Cerebellar nuclear complex (tissue), 1 donor: ENCODE measurements around the gene CETP.

Source experiments
- DNase-seq, 2 experiments: peaks; one replicate each; lab custom pipeline; 2025; lab: John Stamatoyannopoulos, UW

CETP gene, protein sequence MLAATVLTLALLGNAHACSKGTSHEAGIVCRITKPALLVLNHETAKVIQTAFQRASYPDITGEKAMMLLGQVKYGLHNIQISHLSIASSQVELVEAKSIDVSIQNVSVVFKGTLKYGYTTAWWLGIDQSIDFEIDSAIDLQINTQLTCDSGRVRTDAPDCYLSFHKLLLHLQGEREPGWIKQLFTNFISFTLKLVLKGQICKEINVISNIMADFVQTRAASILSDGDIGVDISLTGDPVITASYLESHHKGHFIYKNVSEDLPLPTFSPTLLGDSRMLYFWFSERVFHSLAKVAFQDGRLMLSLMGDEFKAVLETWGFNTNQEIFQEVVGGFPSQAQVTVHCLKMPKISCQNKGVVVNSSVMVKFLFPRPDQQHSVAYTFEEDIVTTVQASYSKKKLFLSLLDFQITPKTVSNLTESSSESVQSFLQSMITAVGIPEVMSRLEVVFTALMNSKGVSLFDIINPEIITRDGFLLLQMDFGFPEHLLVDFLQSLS

DNA sequence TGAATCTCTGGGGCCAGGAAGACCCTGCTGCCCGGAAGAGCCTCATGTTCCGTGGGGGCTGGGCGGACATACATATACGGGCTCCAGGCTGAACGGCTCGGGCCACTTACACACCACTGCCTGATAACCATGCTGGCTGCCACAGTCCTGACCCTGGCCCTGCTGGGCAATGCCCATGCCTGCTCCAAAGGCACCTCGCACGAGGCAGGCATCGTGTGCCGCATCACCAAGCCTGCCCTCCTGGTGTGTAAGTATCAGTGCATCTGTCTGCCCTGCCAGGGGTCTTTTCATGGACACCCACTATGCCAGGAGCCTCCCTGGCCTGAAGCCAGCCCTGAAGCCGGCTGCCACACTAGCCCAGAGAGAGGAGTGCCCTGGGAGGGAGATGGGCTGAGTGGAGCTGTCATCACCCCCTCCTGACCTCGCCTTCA is at the start of gene CETP:
TSS of gene CETP (plus strand) at position 100 of the 431 bp plus-strand sequence. CDS start at position 130, 30 bp downstream.
- no peak for DNase-seq

DNA sequence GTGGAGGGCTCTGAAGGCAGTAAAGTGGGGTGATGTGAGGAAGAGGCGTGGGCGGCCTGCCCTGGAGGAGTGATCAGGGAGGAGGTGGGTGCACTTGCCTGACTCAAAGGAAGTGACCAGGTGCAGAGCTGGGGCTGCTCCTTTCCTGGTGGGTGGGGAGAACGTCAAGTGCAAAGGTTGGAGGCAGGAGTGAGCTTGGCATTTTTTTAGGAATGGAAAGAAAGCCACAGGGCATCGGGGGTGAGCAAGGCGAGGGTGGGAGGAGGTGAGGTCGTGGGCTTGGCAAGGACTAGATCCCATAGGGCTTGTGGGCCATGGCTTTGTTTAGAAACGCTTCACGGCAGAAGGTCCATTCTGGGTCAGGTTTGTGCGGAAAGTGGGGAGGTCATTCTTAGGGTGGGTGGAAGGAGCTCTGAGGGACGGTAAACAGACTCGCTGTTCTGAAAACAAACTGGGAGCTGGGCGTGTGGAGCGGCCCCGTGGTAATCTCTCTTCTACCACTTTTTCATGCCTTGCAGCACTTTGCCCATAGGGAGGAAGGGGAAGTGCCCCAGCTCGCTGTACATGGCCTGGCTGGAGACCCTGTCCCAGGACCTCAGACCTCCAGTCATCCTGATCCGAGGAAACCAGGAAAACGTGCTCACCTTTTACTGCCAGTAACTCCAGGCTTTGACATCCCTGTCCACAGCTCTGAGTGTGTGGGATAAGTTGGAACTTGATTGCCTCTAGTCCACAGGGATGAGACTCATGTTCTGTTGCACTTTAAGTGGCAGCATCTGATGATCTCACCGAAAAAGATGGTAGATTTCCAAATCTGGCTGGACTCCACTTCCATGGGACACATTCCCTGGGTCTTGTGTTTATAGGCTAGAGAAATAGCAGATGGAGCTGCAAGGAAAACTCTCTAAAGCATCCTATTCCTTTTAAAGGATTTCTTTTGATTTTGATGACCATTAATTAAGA is 48.7 kb upstream of the CETP start:
- no peak for DNase-seq

DNA sequence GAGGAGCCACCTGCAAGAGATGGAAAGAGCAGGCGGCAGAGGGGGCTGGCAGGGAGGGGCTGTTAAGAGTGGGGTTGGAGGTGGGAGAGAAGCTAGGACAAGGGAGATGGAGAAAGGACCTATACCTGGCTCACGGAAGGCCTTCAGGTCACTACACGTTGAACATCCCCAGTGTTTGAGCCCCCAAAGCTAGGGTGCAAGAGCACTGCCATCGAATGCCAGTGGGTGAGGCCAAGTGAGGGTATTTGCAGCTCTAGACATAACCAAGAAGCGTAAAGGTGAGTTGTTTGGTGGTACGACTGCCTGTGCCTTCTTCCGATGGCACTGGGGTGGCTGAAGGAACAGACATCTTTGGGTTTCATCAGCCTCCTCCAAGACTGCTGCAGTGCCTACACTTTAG is 46.9 kb upstream of the CETP start:
- no peak for DNase-seq

DNA sequence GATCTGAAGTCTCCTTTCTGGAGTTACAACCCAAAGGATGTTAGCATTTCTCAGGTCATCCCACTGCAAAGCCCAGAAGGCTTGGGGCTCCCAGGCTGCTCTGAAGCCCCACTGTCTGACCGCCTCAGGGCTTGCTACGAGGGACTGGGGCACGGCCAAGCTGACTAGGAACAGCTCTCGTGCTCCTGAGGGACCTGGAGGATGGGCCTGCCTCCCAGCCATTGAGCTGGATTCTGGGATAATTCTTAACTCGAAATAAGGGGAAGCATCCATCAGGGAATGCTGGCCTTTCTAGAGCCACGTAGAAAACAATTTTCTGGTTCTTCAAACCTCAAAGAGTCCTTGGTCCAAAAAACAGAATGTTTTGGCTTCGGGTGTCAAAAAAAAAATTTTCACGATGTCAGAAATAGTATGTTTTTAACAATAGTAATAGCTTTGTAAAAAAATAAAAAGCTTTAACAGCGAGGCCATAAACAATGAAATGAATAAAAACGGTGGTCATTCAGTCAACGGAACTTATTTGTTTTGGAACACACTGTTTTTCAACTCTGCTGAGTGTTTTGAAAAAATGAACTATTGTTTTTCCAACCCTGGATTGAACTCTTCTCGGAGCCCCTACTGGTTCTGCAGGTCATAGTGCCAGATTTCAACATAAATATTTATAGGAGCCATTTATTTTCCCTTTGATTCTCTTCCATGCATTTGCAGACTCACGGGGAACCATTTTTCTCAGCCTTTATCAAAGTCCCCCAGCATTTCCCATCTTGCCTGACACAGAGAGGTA is 46.2 kb upstream of the CETP start:
- DNase-seq = no peak

DNA sequence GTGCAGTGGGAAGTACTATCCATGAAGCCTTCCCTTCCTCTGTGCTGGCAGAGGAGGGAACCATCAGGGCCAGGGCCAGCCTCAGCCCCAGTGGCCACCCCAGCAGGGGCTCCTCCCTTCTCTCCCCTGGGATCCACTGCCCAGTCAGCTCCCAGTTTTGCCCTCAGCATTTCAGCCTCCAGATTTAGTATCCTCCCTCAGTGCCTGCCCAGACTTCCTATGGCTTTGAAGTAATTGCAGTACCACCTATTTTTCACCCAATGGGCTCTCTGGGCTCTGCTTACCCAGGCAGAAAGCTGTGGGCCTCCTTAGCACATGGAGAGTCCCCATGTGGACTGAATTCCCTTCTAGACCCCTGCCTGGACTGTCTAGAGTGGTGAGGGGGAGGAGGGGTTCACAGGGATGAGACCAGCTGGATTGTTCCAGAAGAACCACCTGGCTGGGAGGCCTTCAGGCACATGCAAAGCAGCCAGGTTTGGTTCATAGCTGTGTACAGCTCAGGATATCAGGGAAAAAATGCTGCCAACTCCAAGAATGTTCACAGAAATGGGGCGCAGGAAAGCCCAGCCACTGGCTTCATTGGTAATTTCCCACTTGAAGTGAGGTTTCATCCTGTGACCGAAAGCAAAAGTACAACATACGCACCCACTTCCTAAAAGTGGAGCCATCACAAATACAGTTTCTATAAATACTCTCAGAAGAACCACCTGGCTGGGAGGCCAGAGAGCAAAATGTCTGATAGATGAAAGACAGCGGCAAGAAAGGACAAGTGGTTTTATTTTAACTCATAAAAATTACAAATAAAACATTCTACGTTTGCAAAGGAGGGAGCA is 45.0 kb upstream of the CETP start:
- no peak for DNase-seq

DNA sequence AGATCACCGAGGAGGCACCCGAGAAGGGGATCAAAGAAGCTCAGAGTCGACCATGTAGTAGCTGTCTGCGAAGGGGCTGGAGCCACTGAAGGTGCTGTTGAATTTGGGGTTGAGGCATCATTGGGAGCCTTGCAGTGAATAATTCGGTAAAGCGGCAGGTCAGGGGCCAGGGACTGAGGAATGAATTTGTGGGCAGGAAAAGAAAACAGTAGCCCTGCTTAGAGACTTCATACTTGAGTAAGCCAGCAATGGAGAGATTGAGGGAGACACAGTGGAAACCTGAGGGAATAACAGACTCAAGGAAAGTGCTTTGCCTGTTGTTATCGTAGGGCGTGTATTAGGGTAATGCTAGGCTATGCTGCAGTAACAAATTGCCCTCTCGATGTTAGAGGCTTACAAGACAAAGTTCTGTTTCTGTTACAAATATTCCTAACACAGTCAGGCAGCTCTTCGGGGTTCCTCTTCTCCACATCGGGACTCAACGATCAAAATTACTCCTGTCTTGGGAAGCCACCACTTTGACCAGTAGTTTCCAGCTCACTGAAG is 43.2 kb upstream of the CETP start:
- DNase-seq = no peak

DNA sequence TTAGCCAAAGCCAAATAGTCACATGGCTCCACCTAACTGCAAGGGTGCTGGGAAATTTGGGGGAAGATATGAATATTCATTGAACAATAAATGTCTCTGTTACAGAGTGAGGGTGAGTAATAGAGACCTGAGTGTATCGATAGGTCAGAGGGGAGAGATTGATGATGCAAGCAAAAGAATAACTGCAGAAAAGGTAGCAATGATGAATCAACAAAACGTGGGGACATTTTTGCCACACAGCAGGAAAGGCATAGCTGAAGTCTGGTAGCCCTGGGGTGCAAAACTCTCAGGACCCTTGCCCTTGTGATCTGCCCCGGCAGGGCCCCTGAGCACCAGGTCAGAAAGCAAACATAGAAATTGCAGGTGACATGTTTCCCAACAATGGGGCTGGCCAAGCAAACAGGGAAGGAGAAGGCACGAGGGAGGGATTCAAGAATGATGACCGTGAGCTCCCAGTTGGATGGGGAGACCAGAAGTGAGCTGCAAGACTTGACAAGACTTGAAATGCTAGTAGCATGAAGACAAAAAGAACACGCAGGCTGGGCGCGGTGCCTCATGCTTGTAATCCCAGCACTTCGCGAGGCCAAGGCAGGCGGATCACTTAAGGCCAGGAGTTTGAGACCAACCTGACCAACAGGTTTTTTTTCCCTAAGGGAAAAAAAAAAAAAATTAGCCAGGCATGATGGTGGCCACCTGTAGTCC is 42.5 kb upstream of the CETP start:
- DNase-seq = no peak

DNA sequence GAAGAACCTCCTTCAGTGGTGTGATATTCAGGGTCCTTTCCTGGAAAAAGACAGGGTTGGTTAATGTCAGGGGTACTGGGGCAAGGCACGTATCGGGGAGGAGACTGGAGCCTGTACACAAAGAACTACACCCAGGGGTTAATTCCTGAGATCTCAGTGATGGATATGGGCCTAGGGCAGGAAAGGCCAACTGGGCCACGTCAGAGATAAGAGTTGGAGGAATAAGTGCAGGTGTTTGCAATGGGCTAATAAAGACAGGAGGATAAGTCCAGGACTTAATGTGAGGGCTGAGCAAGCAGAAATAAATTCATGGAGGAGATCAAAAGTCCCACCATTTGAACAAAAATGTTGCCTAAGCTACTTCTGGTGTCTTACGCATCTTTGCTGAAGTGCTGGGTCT is 40.2 kb upstream of the CETP start:
- DNase-seq = no peak

DNA sequence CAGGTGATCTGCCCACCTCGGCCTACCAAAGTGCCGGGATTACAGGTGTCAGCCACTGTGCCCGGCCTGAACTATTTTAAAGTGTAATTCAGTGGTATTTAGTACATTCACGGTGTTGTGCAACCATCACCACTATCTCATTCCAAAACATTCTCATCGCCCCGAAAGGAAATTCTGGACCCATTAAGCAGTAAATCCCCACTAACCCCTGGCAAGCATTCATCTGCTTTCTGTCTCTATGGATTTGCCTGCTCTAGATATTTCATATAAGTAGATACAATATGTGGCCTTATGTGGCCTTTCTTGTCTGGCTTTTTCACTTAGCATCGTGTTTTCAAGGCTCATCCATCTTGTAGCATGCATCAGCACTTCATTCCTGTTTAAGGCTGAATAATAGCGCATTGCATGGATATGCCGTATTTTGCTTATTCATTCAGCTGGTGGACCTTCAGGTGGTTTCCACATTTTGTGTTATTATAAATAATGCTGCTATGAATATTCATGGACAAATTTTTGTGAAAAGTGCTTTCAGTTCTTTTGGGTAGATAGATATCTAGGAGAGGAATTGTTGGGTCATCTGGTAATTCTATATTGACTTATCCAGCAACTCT is 38.2 kb upstream of the CETP start:
- DNase-seq = no peak

DNA sequence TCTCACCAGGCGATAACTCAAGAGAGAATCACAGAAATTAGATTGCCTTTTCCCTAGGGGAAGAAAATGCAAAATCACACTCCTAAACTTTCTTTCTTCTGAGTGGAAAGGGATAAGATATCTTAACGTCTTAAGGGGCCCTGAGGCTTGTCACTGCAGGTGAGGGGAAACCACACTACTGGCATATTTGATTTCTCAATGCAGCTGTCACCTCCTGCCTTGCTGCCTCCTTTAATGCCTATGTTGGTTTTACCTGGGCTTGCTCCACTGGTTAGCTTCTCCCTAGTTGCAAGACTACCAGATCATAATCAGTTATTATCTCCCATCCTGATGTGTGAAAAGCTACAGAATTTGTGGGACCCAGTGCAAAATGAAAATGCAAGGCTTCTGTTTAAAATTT is 34.3 kb upstream of the CETP start:
- no peak for DNase-seq

DNA sequence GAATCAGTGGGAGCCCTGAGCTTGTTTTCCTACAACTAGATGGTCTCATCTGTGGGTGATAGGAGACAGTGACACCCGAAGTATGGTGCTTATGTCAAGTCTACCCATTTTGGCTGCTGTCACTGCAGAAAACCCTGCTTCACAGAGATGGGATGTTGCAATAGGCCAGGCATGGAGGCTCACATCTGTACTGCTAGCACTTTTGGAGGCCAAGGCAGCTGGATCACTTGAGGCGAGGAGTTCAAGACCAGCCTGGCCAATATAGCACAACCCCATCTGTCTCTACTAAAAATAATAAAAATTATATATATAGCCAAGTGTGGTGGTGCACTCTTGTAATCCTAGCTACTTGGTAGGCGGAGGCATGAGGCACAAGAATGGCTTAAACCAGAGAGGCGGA is 32.1 kb upstream of the CETP start:
- no peak for DNase-seq

DNA sequence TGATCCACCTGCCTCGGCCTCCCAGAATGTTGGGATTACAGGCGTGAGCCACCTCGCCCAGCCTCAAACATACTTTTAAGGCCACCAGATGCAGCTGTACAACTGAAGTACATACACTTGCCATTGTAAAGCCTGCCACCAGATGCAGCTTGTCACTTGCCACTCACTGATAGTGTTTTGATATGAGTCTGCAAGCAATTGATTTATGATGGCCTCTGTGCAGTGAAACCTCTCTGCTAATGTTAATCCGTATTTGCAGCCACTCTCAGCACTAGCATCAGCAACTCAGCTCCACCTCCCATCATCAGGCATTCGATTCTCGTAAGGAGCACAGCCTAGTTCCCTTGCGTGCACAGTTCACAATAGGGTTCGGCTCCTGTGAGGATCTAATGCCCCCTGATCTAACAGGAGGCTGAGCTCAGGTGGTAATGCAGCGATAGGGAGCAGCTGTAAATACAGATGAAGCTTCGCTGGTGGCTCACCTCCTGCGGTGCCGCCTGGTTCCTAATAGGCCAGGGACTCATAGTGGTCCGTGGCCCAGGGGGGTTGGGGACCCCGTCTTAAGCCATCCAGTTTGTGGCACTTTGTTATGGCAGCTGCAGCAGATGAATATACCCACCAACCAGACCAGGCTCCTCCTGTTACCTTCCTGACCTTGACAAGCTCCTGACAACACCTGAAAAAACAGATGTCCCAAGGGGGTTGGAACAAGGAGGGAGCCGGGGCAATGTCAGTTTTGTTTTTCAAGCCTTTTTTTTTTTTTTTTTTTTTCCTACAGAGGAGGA is 31.1 kb upstream of the CETP start:
- DNase-seq = no peak

DNA sequence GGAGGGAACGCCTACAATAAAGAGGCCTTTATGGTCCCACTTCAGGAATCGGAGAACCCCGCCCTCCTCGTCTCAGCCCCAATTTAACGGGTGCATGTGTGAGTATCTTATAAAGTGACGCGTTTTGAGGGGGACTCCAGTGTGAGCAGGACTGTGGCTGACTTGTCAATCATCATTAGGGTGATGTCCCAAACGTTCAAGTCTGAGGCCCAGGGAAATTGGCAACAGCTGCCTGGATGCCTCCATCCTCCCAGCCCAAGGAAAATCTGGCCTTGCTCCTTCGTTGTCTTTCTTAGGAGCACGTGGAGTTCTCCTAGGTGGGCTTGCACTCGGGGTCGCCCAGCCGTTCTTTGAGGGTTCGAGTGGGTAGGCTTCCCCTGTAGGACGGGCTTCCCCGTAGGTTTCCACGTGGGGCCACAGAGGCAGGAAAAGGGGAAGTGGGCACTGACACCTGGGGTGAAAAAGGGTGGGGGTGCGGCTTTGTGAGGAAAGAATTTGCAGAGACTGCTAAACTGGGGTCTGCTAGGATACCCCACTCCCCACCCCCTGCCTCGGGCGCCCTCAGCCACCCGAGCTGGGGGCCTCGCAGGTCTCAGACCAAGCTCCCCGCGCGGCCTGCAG is 30.4 kb upstream of the CETP start:
- no peak for DNase-seq

DNA sequence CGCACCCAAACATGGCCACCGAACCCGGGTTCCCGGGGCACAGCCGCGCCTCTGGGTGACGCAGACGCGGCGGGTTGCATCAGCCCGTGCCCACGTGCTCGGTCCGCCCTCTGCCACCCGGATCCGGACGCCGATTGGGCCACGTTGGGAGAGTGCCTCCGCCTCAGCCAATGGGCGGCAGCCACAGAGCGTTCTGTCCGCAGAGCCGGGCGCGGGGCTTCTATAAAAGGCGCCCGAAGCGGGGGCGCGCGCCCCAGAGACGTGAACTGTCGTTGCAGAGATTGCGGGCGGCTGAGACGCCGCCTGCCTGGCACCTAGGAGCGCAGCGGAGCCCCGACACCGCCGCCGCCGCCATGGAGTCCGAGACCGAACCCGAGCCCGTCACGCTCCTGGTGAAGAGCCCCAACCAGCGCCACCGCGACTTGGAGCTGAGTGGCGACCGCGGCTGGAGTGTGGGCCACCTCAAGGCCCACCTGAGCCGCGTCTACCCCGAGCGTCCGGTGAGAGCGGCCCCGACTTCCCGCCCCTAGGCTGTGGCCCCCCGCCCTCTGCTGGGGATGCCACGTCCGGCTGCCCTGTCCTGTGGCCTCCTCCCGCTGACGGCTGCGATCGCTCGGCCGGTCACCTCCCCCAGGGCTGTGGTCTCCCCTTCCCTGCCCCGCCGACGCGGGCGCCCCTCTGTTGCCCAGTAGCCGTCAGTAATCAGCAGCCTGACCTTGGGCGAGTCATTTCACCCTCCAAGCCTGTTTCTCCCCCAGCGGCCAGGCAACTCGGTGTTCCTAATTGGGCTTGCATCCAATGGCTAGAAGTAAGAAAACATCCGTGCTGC is 29.6 kb upstream of the CETP start, which contains the start of gene HERPUD1:
TSS of gene HERPUD1 (plus strand) at position 251 of the 829 bp plus-strand sequence. CDS start at position 354, 103 bp downstream.
- peak; percentile 80 to 94 for DNase-seq

DNA sequence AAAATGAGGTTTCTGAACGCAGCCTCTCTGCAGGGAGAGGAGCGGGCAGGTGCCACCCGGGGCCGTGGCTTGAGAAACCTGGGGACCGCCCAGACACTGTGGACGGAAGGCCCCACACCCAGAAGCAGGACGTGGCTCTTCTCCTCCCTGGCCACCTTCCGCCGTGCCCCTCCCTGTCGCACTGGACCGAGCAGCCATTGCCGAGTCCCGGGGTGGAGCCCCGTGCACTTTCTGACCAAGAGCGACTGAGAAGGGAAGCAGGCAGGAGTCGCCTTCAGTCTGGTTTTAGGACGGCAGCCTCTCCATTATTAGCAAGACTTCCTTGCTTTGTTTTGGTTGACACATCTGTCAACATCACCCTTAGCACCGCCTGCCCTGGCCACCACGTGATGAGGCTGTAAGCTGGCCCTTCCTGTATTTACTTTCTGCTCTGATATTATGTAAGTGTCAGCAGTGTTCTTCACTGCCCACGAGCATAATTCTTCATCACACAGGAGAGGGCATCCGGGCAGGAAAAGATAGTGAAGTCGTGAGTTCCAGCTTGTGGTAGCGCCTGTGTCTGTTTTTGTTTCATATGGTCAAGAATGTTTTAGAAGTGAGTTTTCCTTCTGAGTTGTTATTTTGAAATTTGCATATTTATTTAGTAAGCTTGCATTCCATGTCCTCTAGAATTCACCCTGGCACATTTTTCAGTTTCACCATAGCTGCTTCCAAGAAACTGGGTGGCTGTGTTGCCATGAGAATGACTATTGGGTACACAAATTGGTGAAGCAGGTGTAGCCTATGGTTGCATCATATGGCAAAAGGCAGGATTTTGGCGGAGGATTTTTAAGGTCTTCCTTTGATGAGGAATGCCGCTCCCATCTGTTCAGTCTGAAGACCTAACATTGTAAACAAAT is 28.8 kb upstream of the CETP start:
- DNase-seq = peak; percentile 29 to 86
